GM12878 (cell line): ENCODE measurements around the gene TBC1D24. TPM values are rescaled to one million over a fixed set of nuclear protein-coding genes. Genes with fewer than 3 reads are reported as not detected.

ENCODE experiments used
- ATAC-seq: fragments of 200-7000 bp; cut with Tn5 transposase; 3 replicates; pipeline ENCODE4 v1.9.1; 2020; ENCODE audit warnings: mild to moderate bottlenecking, moderate library complexity
- BruUV-seq: library from RNA; stranded (reverse); fragments of 400-500 nt; replicated peaks from 2 replicates; lab custom pipeline; 2021; lab: Mats Ljungman, UMichigan
- CTCF ChIA-PET: fragments of 300-600 bp; sonication (Branson Sonifier 250); formaldehyde crosslinking; extraction: SDS; loops from one replicate; lab custom pipeline; 2021; ENCODE audit warnings: inconsistent platforms; lab: Yijun Ruan, JAX
- POLR2A ChIA-PET: fragments of 350-600 bp; formaldehyde crosslinking; extraction: SDS; loops from one replicate; lab custom pipeline; 2021; ENCODE audit warnings: inconsistent platforms; lab: Charles Lee
- RAD21 ChIA-PET: fragments of 300-600 bp; sonication (Branson Sonifier 250); formaldehyde crosslinking; loops from one replicate; lab custom pipeline; 2023; ENCODE audit warnings: antibody characterized with exemption; ENCODE audit not compliant: unreplicated experiment; lab: Charles Lee
- SMC1A ChIA-PET: fragments of 300-600 bp; sonication (Branson Sonifier 250); formaldehyde crosslinking; loops from one replicate; lab custom pipeline; 2023; ENCODE audit not compliant: unreplicated experiment, uncharacterized antibody; lab: Charles Lee
- DNase-seq: peaks from one replicate; pipeline ENCODE4 v3.0.0-alpha.2; 2011; ENCODE audit warnings: low read depth, low spot score
- FAIRE-seq: peaks from 3 replicates; lab custom pipeline; 2011; peaks lifted over from hg19 to GRCh38; lab: Jason Lieb, UNC
- H2AFZ ChIP-seq: 2 replicates; pipeline ENCODE4 v1.6.0; 2011; ENCODE audit warnings: low read depth, low read length, control low read depth; ENCODE audit not compliant: control insufficient read depth
- H3K27ac ChIP-seq: 2 replicates; pipeline ENCODE4 v1.5.1; 2011; ENCODE audit warnings: control low read depth; ENCODE audit not compliant: control insufficient read depth, insufficient read depth
- H3K27me3 ChIP-seq, 2 experiments: replicated peaks in 1 of 2; 2 replicates each; pipeline versions ENCODE4 v1.6.0 to v1.6.1; 2011; ENCODE audit warnings: low read length in 1 of 2; ENCODE audit not compliant: control insufficient read depth in 2 of 2, insufficient read depth in 2 of 2
- H3K36me3 ChIP-seq, 2 experiments: 2 replicates each; pipeline ENCODE4 v1.5.1; 2011; ENCODE audit warnings: low read length in 1 of 2; ENCODE audit not compliant: control insufficient read depth in 2 of 2, insufficient read depth in 2 of 2
- H3K4me1 ChIP-seq: 2 replicates; pipeline ENCODE4 v1.6.1; 2011; ENCODE audit warnings: mild to moderate bottlenecking, low read length, moderate library complexity, mixed read lengths; ENCODE audit not compliant: control insufficient read depth, insufficient read depth
- H3K4me2 ChIP-seq: 2 replicates; pipeline ENCODE4 v1.6.0; 2011; ENCODE audit warnings: control low read depth; ENCODE audit not compliant: control insufficient read depth, insufficient read depth
- H3K4me3 ChIP-seq: fragments of 200-600 bp; sonication (generic); 2 replicates; pipeline ENCODE4 v1.5.1; 2016
- H3K79me2 ChIP-seq: 2 replicates; pipeline ENCODE4 v1.6.0; 2011; ENCODE audit warnings: low read length; ENCODE audit not compliant: control insufficient read depth, insufficient read depth
- H3K9ac ChIP-seq: 2 replicates; pipeline ENCODE4 v1.8.0; 2011; ENCODE audit warnings: low read length, control low read depth, mixed read lengths; ENCODE audit not compliant: control insufficient read depth, insufficient read depth
- H3K9me3 ChIP-seq: replicated peaks from 3 replicates; pipeline ENCODE4 v1.5.1; 2011; ENCODE audit warnings: mild to moderate bottlenecking, low read length; ENCODE audit not compliant: control insufficient read depth, insufficient read depth
- H4K20me1 ChIP-seq: 2 replicates; pipeline ENCODE4 v1.6.0; 2011; ENCODE audit not compliant: control insufficient read depth, insufficient read depth
- E4F1 ChIP-seq: fragments of 450-650 bp; IDR thresholded peaks from 2 replicates; pipeline ENCODE4 v1.6.1; 2018; ENCODE audit warnings: borderline replicate concordance, mild to moderate bottlenecking; ENCODE audit not compliant: partially characterized antibody
- IRF3 ChIP-seq: fragments of 450-650 bp; IDR thresholded peaks from 2 replicates; pipeline ENCODE4 v1.6.1; 2014; ENCODE audit warnings: mild to moderate bottlenecking
- JUNB ChIP-seq: IDR thresholded peaks from 2 replicates; pipeline ENCODE4 v1.6.1; 2016; ENCODE audit warnings: antibody characterized with exemption, mild to moderate bottlenecking
- MLLT1 ChIP-seq: fragments of 450-650 bp; IDR thresholded peaks from 2 replicates; pipeline ENCODE4 v1.6.1; 2016; ENCODE audit warnings: mild to moderate bottlenecking
- NFXL1 ChIP-seq: fragments of 450-650 bp; IDR thresholded peaks from 2 replicates; pipeline ENCODE4 v1.6.1; 2017; ENCODE audit warnings: antibody characterized with exemption, mild to moderate bottlenecking, borderline replicate concordance
- PBX3 ChIP-seq: IDR thresholded peaks from 2 replicates; pipeline ENCODE4 v1.6.1; 2011; ENCODE audit warnings: mild to moderate bottlenecking, low read depth, low read length, moderate library complexity; ENCODE audit not compliant: insufficient replicate concordance
- RELA ChIP-seq: fragments of 450-650 bp; IDR thresholded peaks from 2 replicates; pipeline ENCODE4 v1.8.0; 2014; ENCODE audit warnings: borderline replicate concordance; ENCODE audit not compliant: partially characterized antibody
- SIX5 ChIP-seq: IDR thresholded peaks from 2 replicates; pipeline ENCODE4 v1.6.1; 2011; ENCODE audit warnings: mild to moderate bottlenecking, low read depth, low read length, moderate library complexity; ENCODE audit not compliant: severe bottlenecking
- USF2 ChIP-seq: IDR thresholded peaks from 2 replicates; pipeline ENCODE4 v1.6.1; 2011; ENCODE audit warnings: low read depth, low read length, improper control_type of control experiment, borderline replicate concordance
- WGBS: methylation state at CpG from one replicate; pipeline ENCODE4 v1.1.6; 2016; ENCODE audit warnings: low lambda C conversion rate; ENCODE audit not compliant: insufficient replicate concordance, insufficient coverage; ENCODE audit errors: missing lambda C conversion rate; 5-methylcytosine and 5-hydroxymethylcytosine counted together
- in situ Hi-C: fragments of 300-500 bp; cut with MboI; formaldehyde crosslinking; loops from 9 replicates; pipeline ENCODE4 v1.14.3; 2018; ENCODE audit warnings: mixed read lengths
- intact Hi-C: fragments of 100-400 bp; cut with micrococcal nuclease; formaldehyde crosslinking; loops from one replicate; pipeline ENCODE4 v1.14.2; 2022; ENCODE audit not compliant: unreplicated experiment
- polyA plus RNA-seq, 11 experiments: library from polyadenylated mRNA; depleted of rRNA in 4 of 11; unstranded in 6 of 11; stranded (reverse) in 5 of 11; fragments of >200 nt; fragmentation: Nextera tagmentation in 4 of 11; fragmentation: Illumina TruSeq in 1 of 11; extraction: Ambion mirVana in 4 of 11; extraction: Trizol in 1 of 11; gene quantifications; 1 replicate in 1 of 11; 2 replicates in 10 of 11; pipeline versions ENCODE4 v1.2.1 to v1.2.3, GENCODE V29; 2011 to 2016; ENCODE audit warnings: inconsistent platforms in 2 of 11, missing spikeins in 2 of 11, low read depth in 1 of 11
- total RNA-seq, 4 experiments: library from RNA; depleted of rRNA in 3 of 4; stranded (reverse); fragments of >200 nt in 3 of 4; fragmentation: Illumina TruSeq in 1 of 4; extraction: Trizol in 1 of 4; gene quantifications; 2 replicates each; pipeline versions ENCODE4 v1.2.1 to v1.2.3, GENCODE V29; 2013 to 2021

The TBC1D24 gene
- total and polyA plus RNA-seq, 10 of the 15 experiments (the other 5 are each of a cell fraction or from before 2014, with no cell fraction given) = 1.1 to 9.6 (median 4.5) TPM

- no peak for TF ChIP-seq IRF3
- no peak for TF ChIP-seq JUNB
Observed at GRCh38 chr16:2476741-2477140, 1.8 kb downstream of the TBC1D24 start (continued).

- ChIA-PET SMC1A (no interaction called here), CTCF (interaction anchor here (1.5 to 2.3 kb wide), 2 partner anchors 10 to 46 kb away, joined by 5 to 10 read pairs; no protein-coding TSS in a partner anchor), POLR2A (interaction anchor here (0.7 to 1.2 kb wide), 3 partner anchors 9 to 30 kb away, joined by 3 read pairs; no protein-coding TSS in a partner anchor), RAD21 (interaction anchor here (1.3 kb wide), 1 partner anchor 9 kb away, joined by 3 read pairs; no protein-coding TSS in a partner anchor)
- WGBS = 81% methylated on average over 3 of the region's 3 CpGs
- Histone ChIP-seq H3K36me3 (no peaks in the 10 kb centered on the region), H4K20me1 (no peaks in the 10 kb centered on the region), H3K9me3 (no peaks in the 10 kb centered on the region), H2AFZ (no peak overlapping the region), H3K4me1 (peaks cover 7% of the 10 kb centered on the region), H3K27me3 (no peaks in the 10 kb centered on the region), H3K4me2 (no peak overlapping the region), H3K4me3 (no peak overlapping the region), H3K27ac (no peak overlapping the region), H3K9ac (no peak overlapping the region), H3K79me2 (no peaks in the 10 kb centered on the region)
- no TSS peak for BruUV-seq
- in situ Hi-C loops = no loop called here
- FAIRE-seq (no peak), ATAC-seq (no peak), DNase-seq (no peak)
- intact Hi-C loops = no loop called here
- no peak for TF ChIP-seq SIX5
- TF ChIP-seq IRF3 = no peak
- TF ChIP-seq NFXL1 = no peak
- TF ChIP-seq MLLT1 = no peak
- TF ChIP-seq USF2 = no peak
- TF ChIP-seq E4F1 = no peak
- no peak for TF ChIP-seq PBX3
- TF ChIP-seq JUNB = no peak
- no peak for TF ChIP-seq RELA
Observed at GRCh38 chr16:2477327-2477726, 2.4 kb downstream of the TBC1D24 start.
